GM12878 (cell line): ENCODE results near the gene CCDC8. TPM values are rescaled to one million over a fixed set of nuclear protein-coding genes. Genes with fewer than 3 reads are reported as not detected.

Source experiments
- ATAC-seq: fragments of 200-7000 bp; cut with Tn5 transposase; 3 replicates; pipeline ENCODE4 v1.9.1; 2020; ENCODE audit warnings: mild to moderate bottlenecking, moderate library complexity
- BruUV-seq: library from RNA; stranded (reverse); fragments of 400-500 nt; replicated peaks from 2 replicates; lab custom pipeline; 2021; lab: Mats Ljungman, UMichigan
- CTCF ChIA-PET: fragments of 300-600 bp; sonication (Branson Sonifier 250); formaldehyde crosslinking; extraction: SDS; loops from one replicate; lab custom pipeline; 2021; ENCODE audit warnings: inconsistent platforms; lab: Yijun Ruan, JAX
- POLR2A ChIA-PET: fragments of 350-600 bp; formaldehyde crosslinking; extraction: SDS; loops from one replicate; lab custom pipeline; 2021; ENCODE audit warnings: inconsistent platforms; lab: Charles Lee
- RAD21 ChIA-PET: fragments of 300-600 bp; sonication (Branson Sonifier 250); formaldehyde crosslinking; loops from one replicate; lab custom pipeline; 2023; ENCODE audit warnings: antibody characterized with exemption; ENCODE audit not compliant: unreplicated experiment; lab: Charles Lee
- SMC1A ChIA-PET: fragments of 300-600 bp; sonication (Branson Sonifier 250); formaldehyde crosslinking; loops from one replicate; lab custom pipeline; 2023; ENCODE audit not compliant: unreplicated experiment, uncharacterized antibody; lab: Charles Lee
- DNase-seq: peaks from one replicate; pipeline ENCODE4 v3.0.0-alpha.2; 2011; ENCODE audit warnings: low read depth, low spot score
- FAIRE-seq: peaks from 3 replicates; lab custom pipeline; 2011; peaks lifted over from hg19 to GRCh38; lab: Jason Lieb, UNC
- H2AFZ ChIP-seq: 2 replicates; pipeline ENCODE4 v1.6.0; 2011; ENCODE audit warnings: low read depth, low read length, control low read depth; ENCODE audit not compliant: control insufficient read depth
- H3K27ac ChIP-seq: 2 replicates; pipeline ENCODE4 v1.5.1; 2011; ENCODE audit warnings: control low read depth; ENCODE audit not compliant: control insufficient read depth, insufficient read depth
- H3K27me3 ChIP-seq, 2 experiments: replicated peaks in 1 of 2; 2 replicates each; pipeline versions ENCODE4 v1.6.0 to v1.6.1; 2011; ENCODE audit warnings: low read length in 1 of 2; ENCODE audit not compliant: control insufficient read depth in 2 of 2, insufficient read depth in 2 of 2
- H3K36me3 ChIP-seq, 2 experiments: 2 replicates each; pipeline ENCODE4 v1.5.1; 2011; ENCODE audit warnings: low read length in 1 of 2; ENCODE audit not compliant: control insufficient read depth in 2 of 2, insufficient read depth in 2 of 2
- H3K4me1 ChIP-seq: 2 replicates; pipeline ENCODE4 v1.6.1; 2011; ENCODE audit warnings: mild to moderate bottlenecking, low read length, moderate library complexity, mixed read lengths; ENCODE audit not compliant: control insufficient read depth, insufficient read depth
- H3K4me2 ChIP-seq: 2 replicates; pipeline ENCODE4 v1.6.0; 2011; ENCODE audit warnings: control low read depth; ENCODE audit not compliant: control insufficient read depth, insufficient read depth
- H3K4me3 ChIP-seq: fragments of 200-600 bp; sonication (generic); 2 replicates; pipeline ENCODE4 v1.5.1; 2016
- H3K79me2 ChIP-seq: 2 replicates; pipeline ENCODE4 v1.6.0; 2011; ENCODE audit warnings: low read length; ENCODE audit not compliant: control insufficient read depth, insufficient read depth
- H3K9ac ChIP-seq: 2 replicates; pipeline ENCODE4 v1.8.0; 2011; ENCODE audit warnings: low read length, control low read depth, mixed read lengths; ENCODE audit not compliant: control insufficient read depth, insufficient read depth
- H3K9me3 ChIP-seq: replicated peaks from 3 replicates; pipeline ENCODE4 v1.5.1; 2011; ENCODE audit warnings: mild to moderate bottlenecking, low read length; ENCODE audit not compliant: control insufficient read depth, insufficient read depth
- H4K20me1 ChIP-seq: 2 replicates; pipeline ENCODE4 v1.6.0; 2011; ENCODE audit not compliant: control insufficient read depth, insufficient read depth
- CHD1 ChIP-seq: IDR thresholded peaks from 2 replicates; pipeline ENCODE4 v1.6.1; 2012; ENCODE audit warnings: low read depth, low read length, improper control_type of control experiment
- GATAD2B ChIP-seq: fragments of 450-650 bp; conservative IDR thresholded peaks from 2 replicates; pipeline ENCODE4 v1.6.1; 2017; ENCODE audit warnings: low read depth, mild to moderate bottlenecking, moderate library complexity
- HDAC2 ChIP-seq: fragments of 200-600 bp; sonication (generic); IDR thresholded peaks from 2 replicates; pipeline ENCODE4 v1.6.1; 2017
- MTA2 ChIP-seq: fragments of 450-650 bp; IDR thresholded peaks from 2 replicates; pipeline ENCODE4 v1.6.1; 2016; ENCODE audit warnings: low read depth, mild to moderate bottlenecking, moderate library complexity
- MXI1 ChIP-seq: fragments of 150-350 bp; IDR thresholded peaks from 2 replicates; pipeline ENCODE4 v1.6.1; 2011; ENCODE audit warnings: low read depth, mild to moderate bottlenecking, inconsistent platforms, low read length, improper control_type of control experiment
- MYB ChIP-seq: fragments of 150-350 bp; IDR thresholded peaks from 2 replicates; pipeline ENCODE4 v1.6.1; 2014; ENCODE audit warnings: mild to moderate bottlenecking, low read depth, low read length, borderline replicate concordance
- POLR2AphosphoS2 ChIP-seq: IDR thresholded peaks from 2 replicates; pipeline ENCODE4 v1.6.1; 2011; ENCODE audit warnings: low read depth, mild to moderate bottlenecking, low read length, improper control_type of control experiment, moderate library complexity
- SMAD1 ChIP-seq: fragments of 450-650 bp; IDR thresholded peaks from 2 replicates; pipeline ENCODE4 v1.6.1; 2018; ENCODE audit warnings: mild to moderate bottlenecking, low read depth; ENCODE audit not compliant: partially characterized antibody
- SRF ChIP-seq, 2 experiments: IDR thresholded peaks; 2 replicates each; pipeline ENCODE4 v1.6.1; 2011; ENCODE audit warnings: low read depth in 2 of 2, low read length in 2 of 2, mild to moderate bottlenecking in 1 of 2, moderate library complexity in 1 of 2
- SUZ12 ChIP-seq: fragments of 200-600 bp; sonication (generic); IDR thresholded peaks from one replicate; pipeline ENCODE4 v1.6.1; 2018; ENCODE audit warnings: antibody characterized with exemption, mild to moderate bottlenecking; ENCODE audit not compliant: unreplicated experiment
- WRNIP1 ChIP-seq: IDR thresholded peaks from 2 replicates; pipeline ENCODE4 v1.6.1; 2011; ENCODE audit warnings: low read depth, low read length, improper control_type of control experiment, borderline replicate concordance
- WGBS: methylation state at CpG from one replicate; pipeline ENCODE4 v1.1.6; 2016; ENCODE audit warnings: low lambda C conversion rate; ENCODE audit not compliant: insufficient replicate concordance, insufficient coverage; ENCODE audit errors: missing lambda C conversion rate; 5-methylcytosine and 5-hydroxymethylcytosine counted together
- in situ Hi-C: fragments of 300-500 bp; cut with MboI; formaldehyde crosslinking; loops from 9 replicates; pipeline ENCODE4 v1.14.3; 2018; ENCODE audit warnings: mixed read lengths
- intact Hi-C: fragments of 100-400 bp; cut with micrococcal nuclease; formaldehyde crosslinking; loops from one replicate; pipeline ENCODE4 v1.14.2; 2022; ENCODE audit not compliant: unreplicated experiment
- polyA plus RNA-seq, 11 experiments: library from polyadenylated mRNA; depleted of rRNA in 4 of 11; unstranded in 6 of 11; stranded (reverse) in 5 of 11; fragments of >200 nt; fragmentation: Nextera tagmentation in 4 of 11; fragmentation: Illumina TruSeq in 1 of 11; extraction: Ambion mirVana in 4 of 11; extraction: Trizol in 1 of 11; gene quantifications; 1 replicate in 1 of 11; 2 replicates in 10 of 11; pipeline versions ENCODE4 v1.2.1 to v1.2.3, GENCODE V29; 2011 to 2016; ENCODE audit warnings: inconsistent platforms in 2 of 11, missing spikeins in 2 of 11, low read depth in 1 of 11
- total RNA-seq, 4 experiments: library from RNA; depleted of rRNA in 3 of 4; stranded (reverse); fragments of >200 nt in 3 of 4; fragmentation: Illumina TruSeq in 1 of 4; extraction: Trizol in 1 of 4; gene quantifications; 2 replicates each; pipeline versions ENCODE4 v1.2.1 to v1.2.3, GENCODE V29; 2013 to 2021
- TF ChIP-seq, protein P1 (sequence below), 3 experiments: IDR thresholded peaks in 2 of 3; conservative IDR thresholded peaks in 1 of 3; 2 replicates each; pipeline ENCODE4 v1.5.1; 2011; ENCODE audit warnings: low read depth in 3 of 3, low read length in 3 of 3, mild to moderate bottlenecking in 3 of 3, control low read depth in 2 of 3, moderate library complexity in 2 of 3, inconsistent platforms in 1 of 3, mixed read lengths in 1 of 3; ENCODE audit not compliant: control insufficient read depth in 2 of 3, insufficient read depth in 1 of 3; ENCODE audit errors: extremely low read depth in 1 of 3
- TF ChIP-seq, protein P2 (sequence below): fragments of 150-350 bp; IDR thresholded peaks from 2 replicates; pipeline ENCODE4 v1.6.1; 2014; ENCODE audit warnings: mild to moderate bottlenecking, low read depth, low read length
- TF ChIP-seq, protein P3 (sequence below): fragments of 450-650 bp; formaldehyde crosslinking; IDR thresholded peaks from 2 replicates; pipeline ENCODE4 v1.4.0; 2022; ENCODE audit warnings: mild to moderate bottlenecking, moderate library complexity

CCDC8 gene
- total and polyA plus RNA-seq, 10 of the 15 experiments (the other 5 are each of a cell fraction or from before 2014, with no cell fraction given), result under 0.01 to 0.15 (median 0.05) TPM; not detected in 5

DNA sequence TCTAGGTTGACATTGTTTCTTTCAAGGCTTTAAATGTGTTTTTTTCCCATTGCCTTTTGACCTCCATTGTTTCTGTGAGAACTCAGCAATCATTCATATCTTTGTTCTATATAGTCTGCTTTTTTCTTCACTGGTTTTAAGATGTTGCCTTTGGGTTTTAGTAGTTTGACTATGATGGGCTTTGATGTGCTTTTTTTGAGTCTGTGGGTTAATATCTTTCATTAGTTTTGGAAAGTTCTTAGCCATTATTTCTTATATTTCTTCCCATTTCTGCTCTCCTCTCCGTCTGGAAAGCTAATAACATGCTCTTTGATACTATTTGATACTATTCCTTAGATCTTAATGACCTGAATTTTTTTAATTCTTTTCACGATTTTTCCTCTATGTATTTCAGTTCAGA, 32.7 kb downstream of the CCDC8 start:
- intact Hi-C loops, result no loop called here
- Histone ChIP-seq H3K27ac (no peak overlapping the region), H4K20me1 (no peaks in the 10 kb centered on the region), H3K4me2 (no peak overlapping the region), H3K79me2 (no peaks in the 10 kb centered on the region), H3K9me3 (no peaks in the 10 kb centered on the region), H2AFZ (no peak overlapping the region), H3K4me1 (no peaks in the 10 kb centered on the region), H3K36me3 (peaks cover 28 to 31% of the 10 kb centered on the region in 2 experiments), H3K9ac (no peak overlapping the region), H3K27me3 (no peaks in the 10 kb centered on the region), H3K4me3 (no peak overlapping the region)
- no TSS peak for BruUV-seq
- ATAC-seq (no peak), FAIRE-seq (no peak), DNase-seq (no peak)
- ChIA-PET POLR2A (no interaction called here), RAD21 (no interaction called here), SMC1A (no interaction called here), CTCF (no interaction called here)
- TF ChIP-seq, protein P1, sequence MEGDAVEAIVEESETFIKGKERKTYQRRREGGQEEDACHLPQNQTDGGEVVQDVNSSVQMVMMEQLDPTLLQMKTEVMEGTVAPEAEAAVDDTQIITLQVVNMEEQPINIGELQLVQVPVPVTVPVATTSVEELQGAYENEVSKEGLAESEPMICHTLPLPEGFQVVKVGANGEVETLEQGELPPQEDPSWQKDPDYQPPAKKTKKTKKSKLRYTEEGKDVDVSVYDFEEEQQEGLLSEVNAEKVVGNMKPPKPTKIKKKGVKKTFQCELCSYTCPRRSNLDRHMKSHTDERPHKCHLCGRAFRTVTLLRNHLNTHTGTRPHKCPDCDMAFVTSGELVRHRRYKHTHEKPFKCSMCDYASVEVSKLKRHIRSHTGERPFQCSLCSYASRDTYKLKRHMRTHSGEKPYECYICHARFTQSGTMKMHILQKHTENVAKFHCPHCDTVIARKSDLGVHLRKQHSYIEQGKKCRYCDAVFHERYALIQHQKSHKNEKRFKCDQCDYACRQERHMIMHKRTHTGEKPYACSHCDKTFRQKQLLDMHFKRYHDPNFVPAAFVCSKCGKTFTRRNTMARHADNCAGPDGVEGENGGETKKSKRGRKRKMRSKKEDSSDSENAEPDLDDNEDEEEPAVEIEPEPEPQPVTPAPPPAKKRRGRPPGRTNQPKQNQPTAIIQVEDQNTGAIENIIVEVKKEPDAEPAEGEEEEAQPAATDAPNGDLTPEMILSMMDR (IDR thresholded peaks at IDR 0.05 in 2 of 3, conservative IDR thresholded peaks at IDR 0.05 in 1 of 3; ENCODE audit: control insufficient read depth in 2 of 3, extremely low read depth in 1 of 3, insufficient read depth in 1 of 3, low read depth in 3 of 3, low read length in 3 of 3), result no peak
- no peak for TF ChIP-seq MXI1
- TF ChIP-seq HDAC2, result no peak
- no peak for TF ChIP-seq SRF (IDR thresholded peaks at IDR 0.05; ENCODE audit: low read depth in 2 of 2, low read length in 2 of 2)
- no peak for TF ChIP-seq WRNIP1
- TF ChIP-seq SMAD1, result no peak
- TF ChIP-seq POLR2AphosphoS2, result no peak
- no peak for TF ChIP-seq SUZ12
- TF ChIP-seq, protein P2, sequence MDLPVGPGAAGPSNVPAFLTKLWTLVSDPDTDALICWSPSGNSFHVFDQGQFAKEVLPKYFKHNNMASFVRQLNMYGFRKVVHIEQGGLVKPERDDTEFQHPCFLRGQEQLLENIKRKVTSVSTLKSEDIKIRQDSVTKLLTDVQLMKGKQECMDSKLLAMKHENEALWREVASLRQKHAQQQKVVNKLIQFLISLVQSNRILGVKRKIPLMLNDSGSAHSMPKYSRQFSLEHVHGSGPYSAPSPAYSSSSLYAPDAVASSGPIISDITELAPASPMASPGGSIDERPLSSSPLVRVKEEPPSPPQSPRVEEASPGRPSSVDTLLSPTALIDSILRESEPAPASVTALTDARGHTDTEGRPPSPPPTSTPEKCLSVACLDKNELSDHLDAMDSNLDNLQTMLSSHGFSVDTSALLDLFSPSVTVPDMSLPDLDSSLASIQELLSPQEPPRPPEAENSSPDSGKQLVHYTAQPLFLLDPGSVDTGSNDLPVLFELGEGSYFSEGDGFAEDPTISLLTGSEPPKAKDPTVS, result no peak
- TF ChIP-seq MYB, result no peak
- no peak for TF ChIP-seq CHD1
- no peak for TF ChIP-seq MTA2
- TF ChIP-seq GATAD2B, result no peak
- TF ChIP-seq, protein P3, sequence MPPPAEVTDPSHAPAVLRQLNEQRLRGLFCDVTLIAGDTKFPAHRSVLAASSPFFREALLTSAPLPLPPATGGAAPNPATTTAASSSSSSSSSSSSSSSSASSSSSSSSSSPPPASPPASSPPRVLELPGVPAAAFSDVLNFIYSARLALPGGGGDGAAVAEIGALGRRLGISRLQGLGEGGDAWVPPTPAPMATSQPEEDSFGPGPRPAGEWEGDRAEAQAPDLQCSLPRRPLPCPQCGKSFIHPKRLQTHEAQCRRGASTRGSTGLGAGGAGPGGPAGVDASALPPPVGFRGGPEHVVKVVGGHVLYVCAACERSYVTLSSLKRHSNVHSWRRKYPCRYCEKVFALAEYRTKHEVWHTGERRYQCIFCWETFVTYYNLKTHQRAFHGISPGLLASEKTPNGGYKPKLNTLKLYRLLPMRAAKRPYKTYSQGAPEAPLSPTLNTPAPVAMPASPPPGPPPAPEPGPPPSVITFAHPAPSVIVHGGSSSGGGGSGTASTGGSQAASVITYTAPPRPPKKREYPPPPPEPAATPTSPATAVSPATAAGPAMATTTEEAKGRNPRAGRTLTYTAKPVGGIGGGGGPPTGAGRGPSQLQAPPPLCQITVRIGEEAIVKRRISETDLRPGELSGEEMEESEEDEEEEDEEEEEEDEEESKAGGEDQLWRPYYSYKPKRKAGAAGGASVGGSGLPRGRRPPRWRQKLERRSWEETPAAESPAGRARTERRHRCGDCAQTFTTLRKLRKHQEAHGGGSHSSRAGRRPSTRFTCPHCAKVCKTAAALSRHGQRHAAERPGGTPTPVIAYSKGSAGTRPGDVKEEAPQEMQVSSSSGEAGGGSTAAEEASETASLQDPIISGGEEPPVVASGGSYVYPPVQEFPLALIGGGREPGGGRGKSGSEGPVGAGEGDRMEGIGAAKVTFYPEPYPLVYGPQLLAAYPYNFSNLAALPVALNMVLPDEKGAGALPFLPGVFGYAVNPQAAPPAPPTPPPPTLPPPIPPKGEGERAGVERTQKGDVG, result no peak
- WGBS, result 96% methylated on average over 2 of the region's 2 CpGs
- in situ Hi-C loops, result no loop called here
